HL-60/S4 treated with retinoic acid at 250 ng/mL for 4 days and 3 days (cell line): ENCODE results near the gene TBC1D30.
"Not testable (repeated sequence)": the region's sequence is repeated elsewhere in the genome, so short reads cannot be mapped to it uniquely, and the experiment has no call there.

ENCODE experiments used
- in situ Hi-C: fragments of 300-500 bp; cut with MboI; formaldehyde crosslinking; loops from 2 replicates; pipeline ENCODE4 v1.7.0; 2022; ENCODE audit warnings: low sequenced_read_pairs

TBC1D30 gene

DNA sequence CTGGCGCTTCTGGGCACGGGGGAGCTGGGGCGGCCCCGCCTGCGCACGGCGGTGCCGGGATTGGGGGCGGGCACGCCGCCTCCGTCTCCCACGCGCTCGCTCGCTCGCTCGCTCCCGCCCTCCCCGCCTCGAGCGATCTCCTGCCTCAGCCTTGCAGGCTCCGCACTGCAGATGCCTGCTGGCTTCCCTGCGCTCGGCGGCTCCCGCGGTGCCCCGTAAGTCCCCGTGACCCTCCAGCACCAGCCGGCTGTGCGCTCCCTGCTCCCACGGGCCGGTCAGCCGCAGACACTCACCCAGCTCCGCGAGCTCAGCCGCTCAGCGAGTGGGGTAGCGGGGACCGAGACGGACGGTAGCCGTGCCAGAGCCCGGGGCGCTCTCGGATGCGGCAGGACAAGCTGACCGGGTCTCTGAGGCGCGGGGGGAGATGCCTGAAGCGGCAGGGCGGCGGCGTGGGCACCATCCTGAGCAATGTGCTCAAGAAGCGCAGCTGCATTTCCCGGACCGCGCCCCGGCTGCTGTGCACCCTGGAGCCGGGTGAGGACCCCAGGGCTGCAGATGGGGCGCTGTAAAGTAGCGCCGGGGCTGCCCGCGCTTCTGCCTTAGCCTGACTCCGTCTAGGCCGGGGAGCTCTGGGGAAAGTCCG lies at the start of gene TBC1D30:
TSS of gene TBC1D30 (plus strand) at position 148 of the 643 bp plus-strand sequence. CDS start at position 381, 233 bp downstream.
- in situ Hi-C loops: no loop called here

DNA sequence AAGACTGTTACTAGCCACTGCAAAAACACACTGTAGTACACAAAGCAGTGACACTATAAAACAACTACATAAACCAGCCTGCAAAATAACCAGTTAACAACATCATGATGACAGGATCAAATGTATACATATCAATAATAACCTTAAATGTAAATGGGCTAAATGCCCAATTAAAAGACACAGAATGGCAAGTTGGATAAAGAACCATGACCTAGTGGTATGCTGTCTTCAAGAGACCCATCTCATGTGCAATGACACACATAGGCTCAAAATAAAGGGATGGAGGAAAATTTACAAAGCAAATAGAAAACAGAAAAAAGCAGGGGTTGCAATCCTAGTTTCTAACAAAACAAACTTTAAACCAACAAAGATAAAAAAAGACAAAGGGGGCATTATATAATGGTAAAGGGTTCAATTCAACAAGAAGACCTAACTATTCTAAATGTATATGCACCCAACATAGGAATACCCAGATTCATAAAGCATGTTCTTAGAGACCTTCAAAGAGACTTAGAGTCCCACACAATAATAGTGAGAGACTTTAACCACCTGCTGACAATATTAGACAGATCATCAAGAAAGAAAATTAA lies 49.2 kb upstream of the TBC1D30 start:
- in situ Hi-C loops: not testable (repeated sequence)

- in situ Hi-C loops: no loop called here
Measured at GRCh38 chr12:64779354-64779974, 45.0 kb upstream of the TBC1D30 start.

GRCh38 chr12:64780132-64780530 lies 44.3 kb upstream of the TBC1D30 start:
- in situ Hi-C loops: no loop called here

DNA sequence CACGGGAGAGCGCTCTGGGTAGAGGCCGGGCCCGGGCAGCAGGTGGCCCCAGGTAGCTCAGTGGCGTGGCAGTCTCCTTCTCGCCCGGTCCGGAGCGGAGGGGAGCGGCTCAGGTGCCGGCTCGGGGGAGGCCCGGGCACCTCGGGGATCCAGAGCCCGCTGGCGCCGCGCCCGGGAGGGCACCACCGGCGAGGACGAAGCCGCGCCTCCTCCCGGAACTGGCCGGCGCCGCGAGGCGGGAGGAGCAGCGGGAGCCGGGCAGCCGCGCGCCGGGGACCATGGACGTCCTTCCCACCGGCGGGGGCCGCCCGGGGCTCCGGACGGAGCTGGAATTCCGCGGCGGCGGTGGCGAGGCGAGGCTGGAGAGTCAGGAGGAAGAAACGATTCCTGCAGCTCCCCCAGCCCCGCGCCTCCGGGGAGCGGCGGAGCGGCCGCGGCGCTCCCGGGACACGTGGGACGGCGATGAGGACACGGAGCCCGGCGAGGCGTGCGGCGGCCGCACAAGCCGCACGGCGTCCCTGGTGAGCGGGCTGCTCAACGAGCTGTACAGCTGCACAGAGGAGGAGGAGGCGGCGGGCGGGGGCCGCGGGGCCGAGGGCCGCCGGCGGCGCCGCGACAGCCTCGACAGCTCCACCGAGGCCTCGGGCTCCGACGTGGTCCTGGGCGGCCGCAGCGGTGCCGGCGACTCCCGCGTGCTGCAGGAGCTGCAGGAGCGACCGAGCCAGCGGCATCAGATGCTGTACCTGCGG lies 43.7 kb upstream of the TBC1D30 start:
- in situ Hi-C loops: no loop called here

DNA sequence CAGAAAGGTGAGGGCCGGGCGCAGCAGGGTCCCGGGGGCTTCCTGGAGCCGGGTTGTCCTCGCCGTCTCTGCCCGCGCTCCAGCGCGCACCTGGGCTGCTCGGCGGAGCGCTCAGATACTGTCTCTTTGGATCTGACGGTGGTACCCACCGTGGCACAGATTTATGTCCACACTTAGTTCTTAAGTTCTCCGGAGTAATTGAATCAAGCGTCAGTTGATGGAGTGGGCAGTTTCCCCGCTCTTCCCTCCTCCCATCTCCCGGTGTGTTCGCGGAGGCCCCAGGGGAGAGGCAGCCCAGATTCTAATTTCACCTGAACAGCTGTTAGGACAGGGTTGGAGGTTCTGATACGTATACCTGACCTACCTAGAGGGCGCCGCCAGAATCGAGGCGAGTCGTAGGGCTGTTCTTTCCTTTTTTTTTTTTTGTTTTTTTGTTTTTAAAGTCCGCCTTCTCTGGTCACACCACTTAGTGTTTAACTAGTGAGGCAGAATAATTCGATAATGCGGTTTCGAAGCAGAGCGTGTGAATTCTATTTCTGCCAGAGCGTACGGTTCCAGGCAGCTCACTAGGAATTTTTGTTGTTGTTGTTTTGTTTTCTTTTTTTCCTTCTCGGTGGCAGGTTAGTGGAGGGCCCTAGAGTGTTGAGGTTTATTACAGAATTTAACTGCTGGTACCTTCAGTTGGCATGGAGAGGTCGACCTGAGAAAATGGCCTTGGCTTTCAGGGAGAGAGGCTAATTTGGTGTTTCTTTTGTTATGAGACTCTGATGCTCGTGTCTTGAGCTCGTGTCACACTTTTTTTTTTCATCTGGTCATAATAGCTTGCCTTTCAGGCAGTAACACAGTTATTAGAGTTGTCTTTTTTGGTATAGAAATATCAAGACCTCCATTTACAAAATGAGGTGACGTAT lies 42.9 kb upstream of the TBC1D30 start:
- in situ Hi-C loops: no loop called here

DNA sequence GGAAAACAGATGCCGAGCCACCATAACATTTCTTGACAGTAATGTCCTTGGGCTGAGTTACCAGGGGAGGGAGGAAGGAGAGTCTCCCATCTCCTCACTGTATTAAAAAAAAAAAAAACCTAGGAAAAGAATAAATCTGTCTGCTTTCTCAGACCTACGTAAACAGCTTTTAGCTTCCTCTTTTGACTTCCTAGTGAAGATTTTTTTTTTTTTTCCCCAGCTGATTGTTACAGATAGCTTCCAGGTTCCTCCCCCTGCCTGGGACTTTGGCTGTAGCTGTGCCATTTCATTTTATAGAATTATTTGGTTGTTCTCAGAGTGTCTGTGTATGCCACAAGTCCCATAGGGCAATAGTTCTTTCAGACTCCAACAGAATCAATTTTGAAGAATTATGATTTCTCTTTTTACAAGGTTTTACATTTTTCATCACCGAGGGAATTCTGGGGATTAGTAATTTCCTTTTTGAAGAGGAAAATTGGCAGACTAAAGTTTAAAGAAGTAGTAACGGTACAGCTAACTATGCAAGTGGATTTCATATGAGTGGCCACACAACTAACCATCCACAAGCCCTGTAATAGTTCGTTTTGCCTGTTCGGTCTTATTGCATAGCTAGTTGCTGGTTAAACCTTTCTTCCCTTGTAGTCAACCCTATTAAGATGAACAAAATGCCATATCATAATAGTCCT lies 42.1 kb upstream of the TBC1D30 start:
- in situ Hi-C loops: no loop called here

GRCh38 chr12:64785838-64786237 lies 38.6 kb upstream of the TBC1D30 start:
- in situ Hi-C loops: no loop called here

- in situ Hi-C loops: no loop called here
Measured at GRCh38 chr12:64790166-64790565, 34.3 kb upstream of the TBC1D30 start.

DNA sequence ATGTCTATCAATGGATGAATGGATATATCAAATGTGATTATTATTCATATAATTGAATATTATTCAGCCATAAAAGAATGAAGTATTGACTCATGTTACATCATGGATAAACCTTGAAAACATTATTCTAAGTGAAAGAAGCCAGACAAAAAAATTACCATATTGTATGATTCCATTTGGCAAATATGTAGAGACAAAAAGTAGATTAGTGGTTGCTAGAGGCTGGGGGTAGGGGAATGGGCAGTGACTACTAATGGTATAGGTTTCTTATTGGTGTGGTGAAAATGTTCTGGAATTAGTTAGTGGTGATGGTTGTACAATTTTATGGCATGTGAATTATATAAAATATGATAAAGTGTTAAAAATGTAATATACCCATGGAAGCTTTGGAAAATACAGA lies 33.4 kb upstream of the TBC1D30 start:
- in situ Hi-C loops: no loop called here

DNA sequence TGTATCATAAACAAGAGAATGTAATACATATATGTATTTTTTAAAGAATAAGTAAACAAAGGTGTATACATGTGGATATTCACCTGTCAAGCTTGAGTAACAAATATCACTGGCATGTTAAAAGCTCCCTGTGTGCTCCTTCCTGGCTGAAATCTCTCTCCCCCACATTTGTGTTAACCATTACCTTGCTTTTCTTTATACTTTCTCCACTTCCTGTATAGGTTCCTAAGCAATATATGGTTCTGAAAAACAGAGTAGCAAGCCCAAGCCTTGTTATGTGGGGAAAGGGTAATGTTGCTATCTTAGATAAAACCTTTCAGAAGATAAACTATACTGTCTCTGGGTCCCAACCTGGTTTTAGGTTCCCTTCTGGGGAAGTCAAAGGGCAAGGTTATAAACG lies 32.3 kb upstream of the TBC1D30 start:
- in situ Hi-C loops: no loop called here

- in situ Hi-C loops: no loop called here
Measured at GRCh38 chr12:64793610-64794009, 30.8 kb upstream of the TBC1D30 start.

GRCh38 chr12:64794305-64794704 lies 30.1 kb upstream of the TBC1D30 start:
- in situ Hi-C loops: no loop called here

DNA sequence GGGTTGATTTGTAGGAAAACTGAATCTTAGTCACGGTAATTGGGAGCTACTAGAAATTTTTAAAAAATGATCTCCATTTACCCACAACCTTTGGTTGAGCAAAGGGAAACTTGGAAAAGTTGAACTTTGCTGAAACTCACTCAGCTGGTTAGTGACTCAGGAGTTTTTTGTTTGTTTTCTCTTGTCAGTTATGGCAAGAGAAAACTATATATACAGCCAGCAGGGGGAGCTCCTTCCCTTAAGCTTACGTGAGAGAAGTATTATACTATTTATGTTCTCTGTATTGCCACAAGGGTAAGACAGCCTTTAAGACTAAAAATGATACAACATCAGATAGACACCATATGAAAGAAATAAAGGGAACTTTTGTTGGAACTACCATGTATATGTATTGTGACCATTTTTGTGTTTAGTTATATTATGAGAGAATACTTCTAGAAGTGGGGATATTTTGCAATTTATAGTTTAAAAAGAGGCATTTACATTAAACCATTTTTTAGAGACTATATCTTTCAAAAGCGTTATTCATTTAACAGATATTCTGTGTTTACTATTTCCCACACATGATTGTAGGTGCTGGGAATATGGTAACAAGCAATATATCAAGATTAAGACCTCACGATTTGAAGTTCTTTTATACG lies 28.1 kb upstream of the TBC1D30 start:
- in situ Hi-C loops: no loop called here

GRCh38 chr12:64797156-64797555 lies 27.3 kb upstream of the TBC1D30 start:
- in situ Hi-C loops: no loop called here

- in situ Hi-C loops: no loop called here
Measured at GRCh38 chr12:64798165-64798564, 26.3 kb upstream of the TBC1D30 start.

- in situ Hi-C loops: no loop called here
Measured at GRCh38 chr12:64800640-64801039, 23.8 kb upstream of the TBC1D30 start.

DNA sequence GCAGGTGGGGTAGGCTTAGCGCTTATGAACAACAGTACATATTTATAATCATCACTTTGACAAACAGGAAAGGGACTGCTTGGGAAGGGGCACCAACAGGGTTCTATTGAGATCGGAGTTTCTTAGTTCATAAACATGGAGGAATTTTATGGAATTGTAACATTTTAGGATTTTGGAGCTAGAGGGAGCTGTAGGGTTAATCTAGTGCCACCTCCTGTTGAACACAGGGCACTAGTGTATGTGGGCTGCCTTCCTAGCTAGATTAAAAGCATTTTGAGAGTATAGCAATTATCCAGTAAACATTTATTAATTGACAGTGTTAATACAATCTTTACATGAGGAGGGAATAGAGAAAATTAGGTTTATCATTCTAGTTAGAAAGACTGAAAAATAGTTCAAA lies 23.1 kb upstream of the TBC1D30 start:
- in situ Hi-C loops: no loop called here

DNA sequence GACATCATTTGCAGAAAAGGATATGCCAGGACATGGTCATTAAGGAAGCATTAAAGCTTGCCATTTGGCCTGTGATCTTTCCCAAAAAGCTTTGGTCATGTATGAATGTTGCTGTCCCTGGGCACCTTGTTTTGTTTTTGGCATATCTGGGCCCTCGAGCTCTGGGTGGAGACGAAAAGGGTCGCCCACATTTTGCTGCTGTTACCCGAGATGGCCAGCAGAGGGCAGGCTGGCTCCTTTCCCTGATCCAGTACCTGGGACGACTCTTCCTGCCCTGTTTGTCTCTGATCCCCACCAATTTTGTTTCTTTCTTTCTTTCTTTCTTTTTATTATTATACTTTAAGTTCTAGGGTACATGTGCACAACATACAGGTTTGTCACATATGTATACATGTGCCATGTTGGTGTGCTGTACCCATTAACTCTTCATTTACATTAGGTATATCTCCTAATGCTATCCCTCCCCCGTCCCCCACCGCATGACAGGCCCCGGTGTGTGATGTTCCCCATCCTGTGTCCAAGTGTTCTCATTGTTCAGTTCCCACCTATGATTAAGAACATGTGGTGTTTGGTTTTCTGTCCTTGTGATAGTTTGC lies 22.2 kb upstream of the TBC1D30 start:
- in situ Hi-C loops: not testable (repeated sequence)
